OCI-LY7 (cell line): ENCODE data around the gene GPR6. TPM values are rescaled to one million over a fixed set of nuclear protein-coding genes. Genes with fewer than 3 reads are reported as not detected.

Source experiments
- BruUV-seq: library from RNA; stranded (reverse); fragments of 400-500 nt; replicated peaks from 2 replicates; lab custom pipeline; 2021; lab: Mats Ljungman, UMichigan
- CTCF ChIA-PET: fragments of 300-600 bp; sonication (Branson Sonifier 250); formaldehyde crosslinking; loops from one replicate; lab custom pipeline; 2022; ENCODE audit warnings: antibody characterized with exemption; ENCODE audit not compliant: unreplicated experiment; lab: Charles Lee
- POLR2A ChIA-PET: fragments of 300-600 bp; sonication (Branson Sonifier 250); formaldehyde crosslinking; loops from one replicate; lab custom pipeline; 2022; ENCODE audit warnings: antibody characterized with exemption; lab: Charles Lee
- DNase-seq: peaks from one replicate; pipeline ENCODE4 v3.0.0-alpha.2; 2015; ENCODE audit warnings: low spot score
- H2AFZ ChIP-seq: fragments of 200-600 bp; sonication (generic), shearing (Covaris generic); 2 replicates; pipeline ENCODE4 v1.6.1; 2014; ENCODE audit warnings: mild to moderate bottlenecking, antibody characterized with exemption, low read length, moderate library complexity
- H3K27ac ChIP-seq: fragments of 200-600 bp; sonication (generic); 2 replicates; pipeline ENCODE4 v1.5.1; 2014; ENCODE audit warnings: mixed run types, low read depth, mild to moderate bottlenecking, moderate library complexity, low read length, inconsistent platforms; ENCODE audit not compliant: poor library complexity, severe bottlenecking
- H3K36me3 ChIP-seq: fragments of 200-600 bp; sonication (generic); 2 replicates; pipeline ENCODE4 v1.6.1; 2014; ENCODE audit warnings: mild to moderate bottlenecking, antibody characterized with exemption, low read length, moderate library complexity, mixed read lengths; ENCODE audit not compliant: insufficient read depth
- H3K4me1 ChIP-seq: fragments of 200-600 bp; sonication (generic); 2 replicates; pipeline ENCODE4 v1.5.1; 2014; ENCODE audit warnings: mild to moderate bottlenecking, low read length; ENCODE audit not compliant: insufficient read depth, poor library complexity, severe bottlenecking
- H3K4me2 ChIP-seq: fragments of 200-600 bp; sonication (generic); 2 replicates; pipeline ENCODE4 v1.6.1; 2014; ENCODE audit warnings: mild to moderate bottlenecking, low read length
- H3K4me3 ChIP-seq: fragments of 200-600 bp; sonication (generic); 2 replicates; pipeline ENCODE4 v1.5.1; 2014; ENCODE audit warnings: mild to moderate bottlenecking, low read depth, low read length; ENCODE audit not compliant: poor library complexity, severe bottlenecking
- H3K79me2 ChIP-seq: fragments of 200-600 bp; sonication (generic); 2 replicates; pipeline ENCODE4 v1.6.1; 2016; ENCODE audit warnings: low read depth, mild to moderate bottlenecking, low read length, moderate library complexity, mixed read lengths; ENCODE audit not compliant: insufficient read depth
- H3K9me2 ChIP-seq: fragments of 200-600 bp; sonication (generic); 2 replicates; pipeline ENCODE4 v1.6.1; 2016; ENCODE audit warnings: mild to moderate bottlenecking, low read length, mixed read lengths; ENCODE audit not compliant: insufficient read depth
- H3K9me3 ChIP-seq: fragments of 200-600 bp; sonication (generic); 2 replicates; pipeline ENCODE4 v1.6.1; 2014; ENCODE audit warnings: mild to moderate bottlenecking, mixed run types, low read length, mixed read lengths
- H4K20me1 ChIP-seq: fragments of 200-600 bp; sonication (generic); 2 replicates; pipeline ENCODE4 v1.6.1; 2014; ENCODE audit warnings: mild to moderate bottlenecking, antibody characterized with exemption, low read length, moderate library complexity, mixed read lengths; ENCODE audit not compliant: insufficient read depth
- CTCF ChIP-seq: fragments of 200-600 bp; sonication (generic); conservative IDR thresholded peaks from 2 replicates; pipeline ENCODE4 v1.5.1; 2014; ENCODE audit warnings: mild to moderate bottlenecking, antibody characterized with exemption, low read length, moderate library complexity, mixed read lengths
- EZH2phosphoT487 ChIP-seq: fragments of 200-600 bp; sonication (generic); IDR thresholded peaks from 2 replicates; pipeline ENCODE4 v1.6.1; 2018; ENCODE audit warnings: low read depth, borderline replicate concordance, mild to moderate bottlenecking, mixed run types, antibody characterized with exemption, low read length, moderate library complexity, mixed read lengths
- intact Hi-C: fragments of 100-400 bp; cut with micrococcal nuclease; formaldehyde crosslinking; loops from one replicate; pipeline ENCODE4 v1.10.0; 2022; ENCODE audit not compliant: unreplicated experiment
- total RNA-seq, 2 experiments: library from RNA; depleted of rRNA in 1 of 2; stranded (reverse); fragments of >200 nt in 1 of 2; shearing (Covaris generic) in 1 of 2; gene quantifications; 2 replicates each; pipeline ENCODE4 v1.2.3, GENCODE V29; 2014 to 2022

GPR6 gene
- total RNA-seq, 2 experiments from 2014 or later = not detected

GRCh38 chr6:109999740-110000139 is 21.6 kb downstream of the GPR6 start:
- H3K36me3 ChIP-seq = no peaks in the 10 kb centered on the region
- DNase-seq = no peak
- ChIA-PET POLR2A (interaction anchor here (0.6 kb wide), 1 partner anchor 115 kb away, joined by 3 read pairs; no protein-coding TSS in a partner anchor), CTCF (no interaction called here)
- H2AFZ ChIP-seq = no peak overlapping the region
- no peaks in the 10 kb centered on the region for H3K9me3 ChIP-seq
- BruUV-seq = no TSS peak
- H3K4me2 ChIP-seq = no peak overlapping the region
- intact Hi-C loops = no loop called here
- TF ChIP-seq CTCF (no peak), EZH2phosphoT487 (no peak)
- H3K9me2 ChIP-seq = no peaks in the 10 kb centered on the region
- H4K20me1 ChIP-seq = no peaks in the 10 kb centered on the region
- no peaks in the 10 kb centered on the region for H3K4me1 ChIP-seq
- H3K27ac ChIP-seq = no peak overlapping the region
- no peaks in the 10 kb centered on the region for H3K79me2 ChIP-seq
- H3K4me3 ChIP-seq = no peak overlapping the region

GRCh38 chr6:110002676-110003075 is 24.6 kb downstream of the GPR6 start:
- Histone ChIP-seq H3K4me3 (no peak overlapping the region), H4K20me1 (no peaks in the 10 kb centered on the region), H3K36me3 (no peaks in the 10 kb centered on the region), H3K9me3 (no peaks in the 10 kb centered on the region), H3K9me2 (no peaks in the 10 kb centered on the region), H3K27ac (no peak overlapping the region), H3K4me2 (no peak overlapping the region), H3K4me1 (no peaks in the 10 kb centered on the region), H2AFZ (no peak overlapping the region), H3K79me2 (no peaks in the 10 kb centered on the region)
- ChIA-PET POLR2A (interaction anchor here (0.6 to 1.1 kb wide), 2 partner anchors 13 to 347 kb away, joined by 3 to 4 read pairs; no protein-coding TSS in a partner anchor), CTCF (no interaction called here)
- TF ChIP-seq CTCF (no peak), EZH2phosphoT487 (no peak)
- intact Hi-C loops = no loop called here
- DNase-seq = no peak
- no TSS peak for BruUV-seq

DNA sequence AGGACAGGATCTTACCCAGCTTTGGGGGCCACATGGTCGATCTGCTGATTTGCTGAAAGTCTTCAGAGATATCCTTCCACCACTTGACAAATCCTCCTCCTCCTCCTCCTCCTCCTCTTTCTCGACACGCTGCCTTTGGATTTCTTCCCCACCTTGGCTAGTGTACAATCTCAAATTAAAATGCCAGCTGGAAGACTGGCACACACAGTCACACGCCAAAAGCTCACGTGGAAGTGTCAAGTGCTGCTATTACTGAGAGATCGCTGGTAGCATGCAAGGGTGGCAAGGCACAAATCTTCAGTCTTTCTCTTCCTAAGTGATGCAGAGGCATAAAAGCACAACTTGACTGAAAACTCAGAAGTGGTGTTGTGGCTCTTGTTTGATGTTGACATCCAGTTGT is 35.3 kb downstream of the GPR6 start:
- no peaks in the 10 kb centered on the region for H3K4me1 ChIP-seq
- intact Hi-C loops = no loop called here
- no peaks in the 10 kb centered on the region for H3K9me3 ChIP-seq
- H3K4me2 ChIP-seq = no peak overlapping the region
- ChIA-PET CTCF (no interaction called here), POLR2A (no interaction called here)
- DNase-seq = no peak
- no TSS peak for BruUV-seq
- no peak for TF ChIP-seq EZH2phosphoT487
- TF ChIP-seq CTCF = no peak
- no peaks in the 10 kb centered on the region for H3K36me3 ChIP-seq
- no peaks in the 10 kb centered on the region for H3K79me2 ChIP-seq
- H4K20me1 ChIP-seq = no peaks in the 10 kb centered on the region
- H2AFZ ChIP-seq = no peak overlapping the region
- no peaks in the 10 kb centered on the region for H3K9me2 ChIP-seq
- H3K4me3 ChIP-seq = no peak overlapping the region
- H3K27ac ChIP-seq = no peak overlapping the region
